NCI-H69 (cell line): ENCODE data around the gene HHAT.

Experiments
- DNase-seq: peaks from one replicate; lab custom pipeline; 2025; lab: John Stamatoyannopoulos, UW

Gene HHAT

DNA sequence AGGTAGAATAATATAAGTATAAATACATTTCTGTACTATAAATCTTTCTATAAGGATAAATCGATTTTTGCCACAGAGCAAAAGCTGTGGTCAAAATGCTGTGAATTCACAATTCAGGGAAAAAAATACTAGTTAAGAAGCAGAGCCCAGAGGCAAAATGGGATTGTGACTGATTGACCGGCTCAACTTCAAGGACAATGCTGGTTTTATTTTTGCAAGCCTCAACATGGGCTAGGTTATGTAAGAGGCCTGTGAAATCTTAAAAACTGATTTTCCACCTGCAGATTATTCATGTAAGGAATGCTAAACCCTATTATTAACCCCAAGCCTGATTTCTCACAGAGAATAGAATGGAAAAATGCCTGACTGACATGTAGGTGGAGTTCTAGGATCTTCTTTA, 155.1 kb downstream of the HHAT start:
- DNase-seq, result no peak

DNA sequence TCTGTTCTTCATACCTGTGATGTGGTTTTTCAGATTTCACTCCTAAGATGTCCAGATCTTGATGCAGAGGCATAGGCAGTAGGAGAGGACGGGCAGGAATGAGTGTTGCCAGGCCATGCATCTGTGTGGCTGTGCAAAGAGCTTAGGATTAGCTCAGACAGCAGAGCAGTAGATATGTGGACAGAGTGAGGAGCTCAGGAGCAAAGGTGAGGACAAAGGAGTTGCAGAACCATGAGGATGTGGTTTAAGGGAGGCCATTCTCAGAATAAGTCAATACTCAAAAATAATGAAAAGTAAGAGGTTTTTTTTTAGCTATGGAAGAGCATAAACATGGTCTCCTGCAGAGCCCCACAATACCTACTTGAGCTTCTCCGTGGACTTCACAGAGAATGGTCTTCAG, 158.3 kb downstream of the HHAT start:
- no peak for DNase-seq

DNA sequence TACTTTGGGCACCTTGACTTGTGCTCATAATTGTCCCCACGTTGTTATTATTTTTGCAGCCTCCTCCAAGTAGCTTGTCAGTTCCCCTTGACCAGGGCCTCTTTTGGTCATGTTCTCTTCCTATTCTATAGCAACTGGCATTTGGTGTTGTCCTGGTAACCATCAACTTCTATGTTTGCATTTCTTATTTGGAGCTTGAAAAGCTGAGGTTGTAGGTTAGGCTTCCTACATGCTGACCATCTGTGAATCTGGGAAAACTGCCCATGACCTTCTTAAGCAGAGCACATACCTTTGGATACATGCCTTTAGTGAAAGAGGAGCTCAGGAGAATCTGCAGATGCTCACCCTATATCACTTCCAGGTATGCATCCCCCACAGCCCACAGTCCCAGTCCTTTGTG, 160.8 kb downstream of the HHAT start:
- peak; percentile 58 for DNase-seq

DNA sequence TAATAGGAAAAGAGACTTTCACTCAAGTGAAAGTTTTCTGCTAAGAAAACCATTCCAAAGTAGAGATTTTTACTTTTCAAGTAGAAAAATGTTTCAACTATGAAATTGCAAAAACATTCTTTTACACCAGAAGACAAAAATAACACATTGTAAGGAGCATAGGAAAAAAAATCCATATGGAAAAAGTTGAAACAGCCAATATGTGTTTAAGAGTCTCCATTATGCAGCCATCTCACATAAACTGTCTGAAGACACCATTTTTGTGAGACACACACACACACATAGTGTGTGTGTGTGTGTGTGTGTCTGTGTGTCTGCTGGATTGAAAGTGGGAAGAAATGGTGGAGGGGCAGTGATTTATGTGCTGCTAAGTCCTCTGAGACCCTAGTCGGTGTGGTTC, 162.1 kb downstream of the HHAT start:
- no peak for DNase-seq

DNA sequence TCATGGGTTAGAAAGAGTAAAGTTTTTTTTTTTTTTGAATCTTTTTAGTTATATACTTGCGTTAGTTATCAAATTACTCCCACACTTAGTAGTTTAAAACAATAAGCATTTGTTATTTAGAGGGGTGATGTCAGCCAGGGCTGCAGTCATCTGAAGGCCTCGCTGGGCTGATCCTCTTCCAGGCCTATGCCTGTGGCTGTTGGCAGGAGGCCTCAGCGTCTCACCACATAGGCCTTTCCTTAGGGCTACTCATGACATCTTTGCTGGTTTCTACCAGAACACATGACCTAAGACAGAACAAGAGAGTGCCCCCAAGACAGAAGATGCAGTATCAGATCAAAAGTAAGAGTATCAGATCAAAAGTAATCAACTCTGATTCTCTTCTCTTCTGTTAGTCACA, 167.4 kb downstream of the HHAT start:
- no peak for DNase-seq

DNA sequence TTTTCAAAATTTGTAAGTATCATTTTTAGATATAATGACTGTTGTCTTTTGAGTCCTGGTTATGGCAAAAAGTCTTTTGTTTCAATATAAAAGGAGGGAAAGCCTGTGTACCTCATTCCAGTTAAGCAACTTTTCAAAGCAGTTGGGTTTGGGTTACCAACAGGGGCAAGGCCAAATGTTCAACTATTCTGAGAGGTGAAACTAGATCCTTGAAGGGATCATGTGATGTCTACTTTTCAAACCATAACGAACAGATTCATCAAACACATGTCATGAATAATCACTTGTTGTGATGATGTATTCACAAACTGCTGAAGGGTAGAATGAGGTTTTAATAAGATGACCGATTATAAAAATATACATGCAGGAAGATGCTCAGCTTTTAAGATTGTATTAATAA, 171.3 kb downstream of the HHAT start:
- DNase-seq, result peak; percentile 64

DNA sequence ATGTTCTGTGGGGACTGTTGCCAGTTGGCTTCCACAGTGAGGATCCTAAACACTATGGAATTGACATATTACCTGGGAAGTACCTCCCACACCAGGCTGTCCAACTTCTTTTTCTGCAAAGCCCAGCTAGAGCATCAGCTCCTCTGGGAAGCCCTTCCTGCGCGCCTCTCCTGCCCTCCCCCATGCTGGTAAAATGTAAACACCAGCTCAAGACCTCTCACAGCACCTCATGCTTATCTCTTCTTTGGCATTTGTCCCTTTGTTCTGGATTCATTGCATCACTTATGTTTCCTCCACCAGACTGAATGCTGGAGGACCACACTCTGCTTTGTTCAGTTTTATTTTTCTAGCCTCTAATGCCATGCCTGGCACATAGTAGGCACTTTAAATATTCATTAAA, 172.1 kb downstream of the HHAT start:
- peak; percentile 37 for DNase-seq

DNA sequence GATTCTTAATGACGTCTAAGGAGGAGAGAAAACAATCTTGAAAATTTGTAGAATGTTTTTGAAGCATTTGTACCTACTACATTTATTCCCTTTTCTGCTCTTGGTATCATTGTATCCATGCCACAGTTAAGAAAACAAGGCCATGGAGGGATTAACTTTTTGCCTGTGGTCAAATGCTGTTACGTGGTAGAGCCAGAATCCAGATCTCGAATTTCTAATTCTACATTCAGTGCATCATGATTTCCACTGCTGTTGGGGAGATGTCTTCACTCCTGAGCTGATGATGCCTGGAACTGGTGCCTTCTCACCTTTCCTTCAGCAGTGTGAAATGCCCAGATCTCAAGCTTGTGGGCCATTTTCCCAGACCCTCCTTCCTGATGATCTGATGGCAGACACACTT, 175.6 kb downstream of the HHAT start:
- DNase-seq, result no peak

DNA sequence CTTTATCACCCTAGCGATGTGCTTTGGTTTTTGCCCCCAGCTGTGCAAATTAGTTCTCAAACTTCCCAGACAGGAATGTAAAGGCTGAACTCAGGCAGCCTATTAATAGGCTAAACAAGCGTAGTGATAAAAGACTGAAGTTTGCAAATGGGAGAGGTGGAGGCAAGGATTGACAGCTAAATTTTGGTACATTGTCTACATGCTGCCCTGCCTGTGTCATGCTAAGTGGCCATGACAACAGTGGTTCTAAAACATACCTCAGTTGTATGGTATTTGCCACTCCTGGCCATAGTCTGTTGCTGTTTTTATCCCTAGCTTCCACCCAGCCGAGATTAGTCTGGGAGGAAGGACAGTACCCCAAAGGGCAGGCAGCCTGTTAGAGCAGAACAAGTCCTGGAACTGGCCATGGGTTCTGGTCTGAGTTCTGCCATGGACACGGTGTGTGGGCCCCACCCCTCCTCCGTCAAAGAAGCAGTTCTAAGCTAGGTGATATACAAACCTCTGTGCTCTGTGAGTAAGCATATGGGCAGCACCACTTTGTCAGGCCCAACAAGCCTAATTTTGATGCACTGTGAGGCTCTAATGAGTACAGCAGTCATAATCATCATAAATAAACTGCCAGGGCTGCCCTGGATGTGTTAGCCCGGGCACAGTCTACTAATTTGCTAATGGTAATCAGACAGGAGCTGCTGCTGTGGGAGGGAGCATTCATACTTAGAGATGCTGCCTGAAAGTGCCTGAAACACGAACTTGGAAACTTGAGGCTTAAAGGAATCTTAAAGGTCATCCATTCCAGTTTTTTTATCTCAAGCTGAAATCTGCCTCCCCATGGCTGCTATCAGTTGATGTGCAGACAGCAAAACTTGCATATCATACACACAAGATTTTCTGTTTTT, 177.1 kb downstream of the HHAT start:
- DNase-seq, result peak; percentile 69

DNA sequence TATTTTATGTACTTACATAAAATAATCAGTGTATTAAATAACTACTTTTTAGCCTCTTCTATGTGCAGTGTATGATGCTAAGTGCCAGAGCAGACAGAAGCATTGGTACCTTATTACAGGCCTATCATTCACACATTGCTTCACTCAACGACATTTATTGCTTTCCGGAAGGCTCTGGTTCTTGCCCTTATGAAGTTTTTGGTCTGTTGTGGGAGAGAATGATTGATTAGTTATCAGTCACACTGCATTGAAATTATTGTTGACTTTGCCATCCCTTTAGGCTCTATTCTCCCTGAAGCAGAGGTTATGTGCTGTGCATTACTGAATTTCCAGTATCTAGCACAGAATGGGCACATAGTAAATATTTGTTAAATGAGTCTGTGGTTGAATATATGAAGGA, 178.0 kb downstream of the HHAT start:
- DNase-seq, result no peak

DNA sequence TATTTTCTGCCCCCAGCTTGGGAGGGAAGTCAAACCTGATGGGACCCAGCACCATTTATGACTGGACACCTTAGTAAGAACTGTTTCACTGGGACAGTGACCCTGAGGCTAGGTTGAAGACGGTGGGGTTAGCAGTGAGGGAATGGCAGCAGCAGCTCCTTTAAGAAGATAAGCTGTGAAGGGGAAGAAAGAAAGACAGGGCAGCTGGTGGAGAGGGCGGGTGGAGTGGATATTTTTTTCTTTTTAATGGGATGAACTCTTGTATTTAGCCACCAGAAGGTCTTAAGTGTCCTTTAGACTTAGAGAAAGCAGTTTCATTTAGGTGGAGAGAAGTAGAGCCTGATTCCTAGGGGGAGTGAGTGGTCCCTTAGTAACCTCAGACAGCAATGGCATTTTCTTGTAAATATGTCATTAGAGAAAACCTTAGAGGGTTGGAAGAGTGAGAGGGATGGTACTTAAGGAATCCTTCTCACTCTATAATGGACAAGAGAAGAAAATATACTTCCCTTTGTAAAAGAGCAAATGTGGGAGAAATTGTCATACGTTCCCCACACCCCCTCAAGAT, 187.5 kb downstream of the HHAT start:
- no peak for DNase-seq

DNA sequence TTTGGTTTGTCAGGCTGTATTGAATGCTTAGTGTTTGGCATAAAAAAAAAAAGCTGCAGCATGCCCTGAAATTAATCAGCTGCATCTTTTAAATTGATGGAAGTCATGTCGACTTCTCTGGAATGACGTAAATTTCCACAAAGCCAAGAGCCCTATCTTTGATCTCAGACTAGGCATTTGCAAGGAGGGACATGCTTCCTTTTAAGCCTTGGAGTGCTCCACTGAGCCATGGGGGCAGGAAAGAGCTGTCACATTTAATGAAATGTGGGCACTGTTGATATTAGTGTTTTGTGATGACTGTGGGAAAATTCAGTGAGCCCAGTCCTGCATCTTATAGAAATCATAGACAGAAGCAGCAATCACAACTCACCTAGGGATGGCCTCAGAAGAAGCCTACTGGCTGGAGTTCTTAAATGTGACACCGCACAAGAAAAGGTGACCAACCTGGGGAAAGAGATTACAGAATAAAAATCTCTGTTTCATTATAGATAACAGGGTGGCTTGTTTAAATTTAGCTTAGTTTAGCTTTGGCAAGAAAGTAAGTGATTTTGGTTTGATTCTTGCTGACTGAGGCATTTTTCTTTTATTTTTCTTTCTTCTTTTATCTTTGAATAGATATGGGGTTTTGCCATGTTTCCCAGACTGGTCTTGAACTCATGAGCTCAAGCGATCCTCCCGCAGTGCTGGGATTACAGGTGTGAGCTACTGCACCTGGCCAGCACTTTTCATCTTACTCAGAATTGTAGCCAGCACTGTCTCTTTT, 188.2 kb downstream of the HHAT start:
- no peak for DNase-seq

DNA sequence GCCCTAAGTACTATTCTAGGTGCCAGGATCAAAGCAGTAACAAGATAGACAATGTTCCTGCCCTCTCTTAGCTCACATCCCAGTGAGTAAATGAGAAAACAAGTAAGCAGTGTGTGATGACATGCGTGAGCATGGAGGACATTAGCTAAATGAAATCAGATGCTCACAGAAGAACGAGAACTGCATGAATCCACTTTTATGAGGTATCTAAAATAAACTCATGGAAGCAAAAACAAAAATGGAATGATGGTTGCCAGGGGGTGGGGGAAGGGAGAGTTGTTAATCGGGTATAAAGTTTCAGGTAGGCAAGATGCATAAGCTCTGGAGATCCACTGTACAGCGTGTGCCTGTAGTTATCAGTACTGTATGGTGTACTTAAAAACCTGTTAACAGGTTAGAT, 195.1 kb downstream of the HHAT start:
- no peak for DNase-seq

DNA sequence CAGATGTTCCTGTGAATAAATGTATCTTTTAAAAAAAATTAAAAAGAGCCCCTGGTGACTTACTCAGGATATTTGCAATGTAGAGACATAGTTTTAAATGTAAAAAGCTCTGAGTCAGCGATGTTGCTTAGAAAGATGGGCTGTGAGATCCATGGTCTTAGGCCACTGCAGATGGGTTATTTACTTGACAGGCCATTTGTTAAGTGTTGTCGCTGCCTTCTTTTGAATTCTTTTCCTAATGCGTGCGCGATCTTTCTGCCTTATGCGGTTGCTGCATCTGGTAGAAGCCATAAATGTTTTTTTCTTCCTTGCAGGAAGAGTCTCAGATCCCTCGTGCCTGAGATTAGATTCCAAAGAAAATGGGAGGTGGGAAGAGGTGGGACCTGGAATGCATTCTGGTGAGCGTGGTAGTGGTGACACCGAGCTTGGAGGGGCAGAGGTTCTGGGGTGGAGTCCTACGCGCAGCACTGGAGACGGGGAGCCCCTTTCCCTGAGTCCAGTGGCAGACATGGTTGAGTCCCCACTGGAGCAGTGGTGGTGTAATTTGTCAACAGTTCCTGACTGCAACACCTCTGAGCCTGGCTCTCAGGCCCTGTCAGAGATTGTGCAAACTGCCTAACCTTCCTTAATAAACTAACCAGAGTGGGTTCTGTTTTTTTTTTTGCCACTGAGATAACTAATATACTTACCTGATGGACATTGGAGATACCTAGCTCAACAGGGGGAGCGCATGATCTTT, 197.2 kb downstream of the HHAT start:
- no peak for DNase-seq

DNA sequence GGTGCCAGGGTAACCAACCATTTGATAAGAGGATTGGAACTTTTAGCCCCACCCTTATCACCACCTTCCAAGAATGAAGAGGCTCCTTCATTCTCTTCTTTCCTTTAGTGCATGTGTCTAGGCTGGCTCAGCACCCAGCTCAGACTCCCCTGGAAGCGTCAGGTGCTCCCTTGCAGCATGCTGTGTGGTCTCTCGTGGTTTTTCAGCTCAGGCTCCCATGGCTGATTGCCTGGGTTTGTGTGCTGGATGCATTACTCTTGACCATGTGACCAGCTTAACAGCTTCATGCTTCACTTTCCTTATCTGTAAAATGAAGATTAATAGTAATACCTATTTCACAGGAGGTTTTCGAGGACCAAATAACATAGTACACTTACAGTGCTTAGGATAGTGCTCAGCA, 198.4 kb downstream of the HHAT start:
- DNase-seq, result no peak

DNA sequence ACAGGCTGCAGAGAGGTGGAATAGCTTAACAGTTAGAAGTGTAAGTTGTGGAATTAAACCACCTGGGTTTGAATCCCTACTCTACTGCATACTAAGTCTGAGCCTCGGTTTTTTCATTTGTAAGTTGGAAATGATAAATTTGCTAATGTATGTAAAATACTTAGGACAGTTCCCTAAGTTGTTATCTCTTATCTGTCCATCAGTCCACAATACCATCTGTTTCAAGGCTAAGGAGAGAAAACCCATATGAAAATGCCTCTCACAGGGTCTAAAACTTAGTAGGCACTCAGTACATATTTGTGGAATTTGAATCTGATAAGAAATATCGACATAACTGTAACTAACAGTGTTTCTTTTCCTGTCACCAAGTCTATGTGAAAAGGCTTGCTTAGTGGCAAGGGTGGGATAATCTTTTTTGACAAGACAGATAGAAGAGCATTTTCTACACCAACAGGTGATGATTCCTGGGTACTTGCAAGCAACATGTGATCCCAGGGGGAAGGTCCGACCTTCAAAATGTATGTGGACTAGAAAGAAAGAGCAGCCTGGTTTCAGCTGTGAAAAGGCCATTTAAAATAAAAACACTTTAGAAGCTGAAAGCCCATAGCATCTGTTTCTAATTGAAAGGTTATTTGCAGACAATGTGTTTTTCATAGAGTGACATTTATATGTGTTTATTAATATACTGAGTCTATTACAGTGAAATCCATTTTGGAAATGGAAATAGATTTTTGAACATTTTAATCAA, 202.9 kb downstream of the HHAT start:
- no peak for DNase-seq

DNA sequence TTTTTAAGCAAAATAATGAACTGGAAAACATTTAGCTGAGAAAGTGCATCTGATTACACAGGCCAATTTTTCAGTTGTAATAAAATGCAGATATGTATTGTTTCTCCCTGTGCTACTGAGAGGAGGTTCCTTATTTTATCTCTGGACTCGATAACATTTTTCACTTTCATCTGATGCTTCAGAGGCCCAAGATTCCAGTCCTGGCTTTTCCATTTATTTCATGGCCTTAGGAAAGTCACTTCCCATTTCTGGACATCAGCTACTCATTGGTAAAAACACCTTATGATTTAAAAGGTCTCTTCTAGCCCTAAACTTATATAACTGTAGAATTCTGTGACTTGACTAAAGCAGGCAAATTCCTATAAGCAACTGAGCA, 203.5 kb downstream of the HHAT start:
- no peak for DNase-seq

DNA sequence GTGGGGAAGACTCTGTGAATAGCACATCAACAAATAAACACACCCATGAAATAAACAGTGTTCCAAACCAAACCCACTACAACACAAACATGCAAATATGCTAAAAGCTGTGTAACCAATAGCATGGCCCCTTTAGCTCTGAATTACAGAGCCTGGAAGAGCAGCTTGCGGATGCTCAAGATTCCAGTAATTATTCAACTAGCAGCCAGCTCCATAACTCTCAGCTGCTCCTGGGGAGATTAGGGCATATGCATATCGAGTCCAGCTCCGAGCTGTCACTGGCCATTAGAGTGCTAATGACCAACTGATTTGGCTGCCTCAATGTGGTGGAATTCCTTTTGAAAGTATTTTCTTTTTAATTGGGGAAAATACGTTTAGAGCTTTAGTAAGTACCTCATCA, 207.1 kb downstream of the HHAT start:
- DNase-seq, result peak; percentile 46

DNA sequence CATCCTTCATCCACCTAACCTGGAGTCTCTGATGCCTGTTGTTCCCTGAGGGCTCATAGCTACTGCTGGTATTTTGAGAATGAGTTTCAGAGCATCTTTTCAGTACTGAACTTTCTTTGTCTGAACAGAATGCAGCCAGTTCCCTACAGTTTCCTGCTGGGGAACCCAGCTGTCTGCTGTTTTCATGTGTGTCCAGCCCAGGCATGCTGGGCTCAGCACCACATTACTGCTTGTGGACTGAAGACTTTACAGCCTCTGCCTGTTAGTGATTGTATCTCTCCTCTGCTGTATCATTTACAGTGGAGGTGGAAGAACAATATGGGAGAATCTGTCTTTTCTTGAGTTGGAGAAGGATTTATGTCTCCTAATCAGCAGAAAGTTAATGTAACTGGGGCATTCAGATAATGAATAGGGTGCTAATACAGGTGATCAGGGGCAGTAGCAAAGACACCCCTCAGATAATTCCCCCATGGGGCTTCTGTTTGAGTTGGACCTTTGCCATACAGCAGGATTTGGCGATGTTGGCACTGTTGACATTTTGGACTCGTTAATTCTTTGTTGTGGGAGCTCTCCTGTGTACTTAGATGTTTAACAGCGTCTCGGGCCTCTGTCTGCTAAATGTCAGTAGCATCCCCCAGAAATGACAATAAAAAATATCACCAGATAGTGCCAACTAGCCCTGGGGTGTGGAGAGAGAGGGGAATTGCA, 207.7 kb downstream of the HHAT start:
- peak; percentile 89 for DNase-seq

DNA sequence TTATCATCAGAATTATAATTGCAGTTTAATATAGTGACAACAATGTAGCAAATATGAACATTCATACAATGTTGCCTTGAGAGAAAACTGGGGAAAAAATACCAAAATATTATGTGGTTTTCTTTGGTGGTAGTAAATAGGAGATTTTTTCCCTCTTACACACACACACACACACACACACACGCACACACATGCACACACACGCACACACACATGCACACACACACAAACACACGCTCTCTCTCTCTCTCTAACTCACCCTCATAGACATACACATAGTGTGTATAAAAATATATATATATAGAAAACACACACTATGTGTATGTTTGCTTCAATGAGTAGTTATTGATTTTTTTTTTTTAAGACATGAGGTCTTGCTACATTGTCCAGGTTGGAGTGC, 211.6 kb downstream of the HHAT start:
- no peak for DNase-seq
